GM19463 (cell line): Measurements from ENCODE around the gene MICAL2.

ENCODE experiments used
- ATAC-seq: cut with Tn5 transposase; IDR thresholded peaks from one replicate; pipeline ENCODE4 v1.9.1; 2021; ENCODE audit warnings: mild to moderate bottlenecking, moderate library complexity; ENCODE audit not compliant: unreplicated experiment

The MICAL2 gene

DNA sequence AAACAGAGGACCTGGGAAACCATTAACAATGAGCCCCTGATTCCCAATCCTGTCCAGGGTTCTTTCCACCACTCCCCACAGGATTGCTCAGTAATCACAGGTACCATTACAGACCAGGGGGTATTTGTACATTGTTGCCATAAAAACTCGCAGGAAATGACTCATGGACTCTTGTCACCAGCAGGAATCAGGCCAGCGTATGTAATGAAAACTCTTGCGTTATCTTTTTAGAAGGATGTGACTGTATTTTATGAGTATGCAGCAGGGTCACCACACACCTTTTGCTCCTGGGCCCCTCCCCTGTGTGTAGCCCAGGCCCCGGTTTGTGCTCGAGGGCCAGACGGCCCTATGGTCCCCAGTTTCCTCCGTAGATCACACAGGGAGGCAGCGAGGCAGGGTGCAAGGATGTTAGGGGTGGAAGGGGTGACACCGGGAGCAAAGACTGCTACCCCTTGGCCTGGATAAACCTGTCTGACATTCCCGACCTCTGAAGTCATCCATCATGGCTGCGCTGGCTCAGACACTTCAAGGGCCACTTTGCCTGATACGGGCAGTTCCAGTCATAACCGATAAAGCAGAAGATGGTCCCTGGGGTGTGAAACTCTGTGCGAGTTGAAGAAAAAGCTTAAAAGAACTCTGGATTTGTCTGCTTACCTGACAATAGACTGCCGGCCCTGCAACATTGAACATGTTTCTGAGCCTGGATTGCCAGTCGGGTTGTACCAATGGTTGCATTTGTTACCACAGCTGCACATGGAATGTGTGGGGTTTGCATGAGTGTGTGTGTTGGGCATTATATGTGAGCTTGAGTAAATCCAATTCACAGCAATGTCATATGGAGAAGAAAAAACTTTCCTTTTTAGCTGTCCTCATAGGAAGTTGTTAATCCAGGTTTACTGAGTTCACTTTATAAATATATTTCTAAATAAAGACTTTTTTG lies 56.9 kb downstream of the MICAL2 start:
- ATAC-seq = no peak

DNA sequence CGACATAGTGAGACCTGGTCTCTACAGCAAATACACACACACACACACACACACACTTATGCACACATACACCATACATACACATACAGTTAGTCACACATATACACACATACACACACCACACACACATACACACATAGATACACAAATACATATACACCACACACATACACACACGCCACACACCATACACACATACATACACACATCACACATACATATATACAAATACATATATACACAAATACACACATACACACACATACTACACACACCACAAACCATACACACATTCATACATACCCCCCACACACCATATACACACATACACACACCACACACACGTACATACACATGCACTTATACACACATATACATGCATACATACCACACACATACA lies 57.7 kb downstream of the MICAL2 start:
- ATAC-seq = no peak

DNA sequence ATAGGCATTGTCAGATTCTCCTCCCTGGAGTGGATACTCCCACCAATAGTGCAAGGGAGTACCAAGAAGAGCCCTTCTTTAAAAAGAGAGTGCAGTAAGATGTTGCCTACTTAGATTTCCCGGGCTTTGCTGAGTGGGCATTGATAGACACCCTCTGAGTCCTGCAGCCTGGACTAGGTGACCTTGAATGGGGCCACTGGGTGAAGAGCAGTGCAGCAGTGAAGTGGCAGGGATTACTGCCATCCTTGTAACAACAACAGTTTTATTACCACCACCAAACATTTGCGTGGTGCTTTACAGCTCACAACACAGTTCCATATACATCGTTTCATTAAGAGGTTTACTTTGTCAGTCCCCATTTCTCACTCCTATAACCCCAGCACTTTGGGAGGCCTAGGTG lies 59.4 kb downstream of the MICAL2 start:
- ATAC-seq = no peak

DNA sequence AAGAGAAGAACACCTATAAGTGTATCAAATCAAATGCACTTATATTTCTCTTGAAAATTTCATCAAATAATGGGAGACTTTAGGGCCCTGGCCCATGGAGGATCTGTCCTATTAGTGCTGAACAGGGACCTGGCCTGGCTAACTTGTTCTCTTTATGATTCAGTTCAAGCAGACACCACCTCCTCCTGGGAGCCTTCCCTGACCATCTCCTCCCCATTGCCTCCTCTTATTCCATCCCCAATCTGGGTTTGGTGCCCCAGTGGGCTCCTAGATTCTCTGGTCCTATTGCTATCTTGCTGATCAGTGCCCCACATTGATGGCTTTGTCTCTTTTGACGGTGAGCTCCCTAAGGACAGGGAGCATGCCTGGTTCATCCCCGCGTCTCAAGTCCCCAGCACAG lies 60.1 kb downstream of the MICAL2 start:
- no peak for ATAC-seq

DNA sequence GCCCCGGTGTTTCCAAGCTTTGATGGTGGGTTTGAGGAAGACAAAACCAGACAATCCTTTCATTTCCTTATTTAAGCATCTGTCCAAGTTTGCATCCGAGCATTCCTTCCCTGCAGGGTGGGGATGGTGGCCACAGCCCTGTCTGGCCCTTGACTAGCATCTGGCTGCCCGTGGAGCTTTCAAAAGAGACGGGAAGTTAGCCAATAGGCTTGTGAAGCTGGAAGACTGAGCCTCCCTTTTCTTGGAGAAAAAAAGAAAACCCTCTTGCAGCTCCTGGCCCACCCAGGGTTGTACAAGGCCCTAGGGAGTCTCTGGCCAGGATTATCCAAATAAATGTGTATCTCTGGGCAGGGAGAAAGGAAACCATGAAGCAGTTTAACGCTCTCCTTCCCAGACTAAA lies 60.6 kb downstream of the MICAL2 start:
- ATAC-seq = no peak

DNA sequence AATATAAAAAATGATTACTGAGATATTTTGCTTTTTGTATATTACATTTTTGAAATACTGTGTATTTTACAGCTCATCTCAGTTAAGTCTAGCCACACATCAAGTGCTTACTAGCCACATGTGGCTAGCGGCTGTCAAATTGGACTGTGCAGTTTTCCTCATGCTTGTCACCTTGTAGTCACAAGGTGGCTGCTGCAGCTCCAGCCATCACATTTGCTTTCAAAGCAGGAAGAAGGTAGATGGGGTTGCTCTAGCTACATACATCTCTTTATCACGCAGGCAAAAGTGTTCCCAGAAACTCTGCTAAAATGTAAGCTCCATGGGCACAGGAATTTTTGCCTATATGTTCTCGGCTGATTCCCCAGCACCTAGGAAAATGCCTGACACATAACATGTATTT lies 61.5 kb downstream of the MICAL2 start:
- ATAC-seq = no peak

DNA sequence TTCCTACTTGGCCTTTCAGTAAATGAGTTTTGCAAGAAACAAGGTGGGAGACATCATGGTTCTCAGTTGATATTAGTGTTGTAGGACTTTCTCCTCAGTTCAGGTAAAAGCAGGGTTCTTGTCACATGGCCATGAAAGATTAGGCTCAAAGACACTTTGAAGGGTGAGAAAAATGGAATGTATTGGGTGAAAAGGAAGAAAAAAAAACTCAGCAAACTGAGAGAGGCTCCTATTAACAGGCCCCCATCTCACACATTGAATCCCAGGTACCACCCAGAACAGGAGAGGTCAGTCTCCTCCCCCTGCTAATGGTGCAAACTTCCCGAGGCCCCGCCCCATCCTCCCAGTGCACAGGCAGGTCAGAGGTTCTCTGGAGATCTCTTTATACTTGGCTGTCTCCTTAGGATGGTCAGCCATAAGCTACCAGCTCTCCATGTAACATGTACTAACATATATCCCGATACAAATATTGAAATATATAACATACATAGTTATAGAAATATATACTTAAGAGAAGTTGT lies 62.2 kb downstream of the MICAL2 start:
- ATAC-seq = no peak

DNA sequence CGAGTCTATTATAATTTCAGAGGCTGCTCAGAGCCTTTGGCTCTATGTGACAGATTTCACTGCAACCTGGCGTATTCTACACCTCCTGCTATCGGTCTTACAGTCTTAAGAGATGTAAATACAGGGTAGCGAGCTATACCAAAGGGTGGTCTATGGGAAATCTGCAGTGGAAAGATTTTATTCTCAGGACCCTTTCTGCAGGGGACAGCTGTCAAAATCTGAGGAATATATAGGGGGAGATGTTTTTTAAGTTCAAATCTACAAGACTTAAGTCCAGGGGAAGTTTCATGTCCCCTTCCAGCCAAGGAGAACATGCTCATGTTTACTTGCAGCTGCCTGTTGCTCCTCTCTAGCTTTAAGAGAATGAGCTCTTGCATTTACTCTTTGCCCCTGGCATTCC lies 62.7 kb downstream of the MICAL2 start:
- ATAC-seq = no peak

DNA sequence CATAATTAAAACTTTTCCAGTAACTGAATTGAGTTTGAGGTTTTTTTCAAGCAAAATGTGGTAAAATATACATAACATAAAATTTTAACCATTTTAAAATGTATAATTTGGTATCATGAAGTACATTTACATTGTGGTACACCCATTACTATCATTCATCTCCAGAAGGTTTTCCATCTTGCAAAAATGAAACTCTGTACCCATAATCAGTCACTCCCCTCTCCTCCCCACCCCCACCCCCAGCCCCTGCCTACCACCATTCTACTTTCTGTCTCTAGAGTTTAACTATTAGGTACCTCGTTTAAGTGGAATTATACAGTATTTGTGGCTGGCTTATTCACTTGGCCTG lies 63.7 kb downstream of the MICAL2 start:
- ATAC-seq = peak; percentile 48

DNA sequence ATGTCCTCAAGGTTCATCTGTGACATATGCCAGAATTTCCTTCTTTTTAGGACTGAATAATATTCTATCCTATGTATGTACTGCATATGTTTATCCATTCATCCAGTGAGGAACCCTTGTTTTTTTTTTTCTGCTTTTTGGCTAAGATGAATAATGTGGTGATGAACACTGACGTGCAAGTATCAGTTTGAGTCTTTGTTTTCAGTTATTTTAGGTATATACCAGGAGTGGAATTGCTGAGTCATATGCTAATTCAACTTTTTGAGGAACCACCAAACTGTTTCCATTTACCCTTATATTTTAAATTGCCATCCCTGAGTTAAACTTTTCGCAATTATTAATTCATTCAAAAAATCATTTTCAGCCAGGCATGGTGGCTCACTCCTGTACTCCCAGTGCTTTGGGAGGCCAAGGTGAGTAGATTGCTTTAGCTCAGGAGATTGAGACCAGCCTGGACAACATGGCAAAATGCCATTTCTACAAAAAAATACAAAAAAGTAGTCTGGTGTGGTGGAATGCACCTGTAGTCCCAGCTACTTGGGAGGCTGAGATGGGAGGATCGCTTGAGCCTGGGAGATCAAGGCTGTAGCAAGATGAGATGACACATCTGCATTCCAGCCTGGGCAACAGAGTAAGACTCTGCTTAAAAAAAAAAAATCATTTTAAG lies 64.2 kb downstream of the MICAL2 start:
- ATAC-seq = peak; percentile 84

DNA sequence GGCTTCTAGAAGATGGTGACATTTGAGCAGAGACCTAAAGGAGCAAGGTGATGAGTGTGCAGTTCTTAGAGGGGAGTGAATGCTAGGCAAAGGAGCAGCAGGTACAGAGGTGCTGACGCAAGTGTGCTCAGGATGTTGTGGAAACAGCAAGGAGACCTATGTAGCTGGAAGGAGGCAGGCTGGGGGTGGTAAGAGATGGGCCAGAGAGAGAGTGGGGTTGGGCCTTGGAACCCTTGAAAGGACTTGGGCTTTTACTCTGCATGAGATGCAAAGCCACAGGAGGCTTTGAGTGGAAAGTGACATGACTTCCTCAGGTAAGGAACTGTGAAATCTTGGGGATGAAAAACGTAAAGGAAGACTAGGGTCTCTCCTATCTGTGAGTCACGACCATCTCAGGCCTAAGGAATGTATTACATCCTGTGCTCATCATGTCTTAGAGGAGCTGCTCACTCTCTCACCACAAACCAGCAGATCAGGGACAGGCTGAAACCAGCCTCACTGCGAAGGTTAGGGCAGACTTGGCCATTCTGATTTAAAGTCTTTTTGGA lies 65.4 kb downstream of the MICAL2 start:
- ATAC-seq = no peak

DNA sequence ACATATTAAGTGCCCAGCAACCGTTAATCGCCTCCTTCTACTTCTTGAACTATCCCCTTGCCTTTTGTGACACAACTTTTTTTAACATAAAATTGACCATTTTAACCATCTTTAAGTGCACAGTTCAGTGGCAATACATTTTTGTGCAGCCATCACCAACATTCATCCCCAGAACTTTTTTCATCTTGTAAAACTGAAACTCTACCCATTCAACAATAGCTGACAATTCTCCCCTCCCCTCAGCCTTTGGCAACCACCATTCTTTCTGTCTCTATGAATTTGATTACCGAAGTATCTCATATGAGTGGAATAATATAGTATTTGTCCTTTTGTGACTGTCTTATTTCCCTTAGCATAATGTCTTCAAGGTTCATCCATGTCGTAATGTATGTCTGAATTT lies 66.0 kb downstream of the MICAL2 start:
- ATAC-seq = no peak

DNA sequence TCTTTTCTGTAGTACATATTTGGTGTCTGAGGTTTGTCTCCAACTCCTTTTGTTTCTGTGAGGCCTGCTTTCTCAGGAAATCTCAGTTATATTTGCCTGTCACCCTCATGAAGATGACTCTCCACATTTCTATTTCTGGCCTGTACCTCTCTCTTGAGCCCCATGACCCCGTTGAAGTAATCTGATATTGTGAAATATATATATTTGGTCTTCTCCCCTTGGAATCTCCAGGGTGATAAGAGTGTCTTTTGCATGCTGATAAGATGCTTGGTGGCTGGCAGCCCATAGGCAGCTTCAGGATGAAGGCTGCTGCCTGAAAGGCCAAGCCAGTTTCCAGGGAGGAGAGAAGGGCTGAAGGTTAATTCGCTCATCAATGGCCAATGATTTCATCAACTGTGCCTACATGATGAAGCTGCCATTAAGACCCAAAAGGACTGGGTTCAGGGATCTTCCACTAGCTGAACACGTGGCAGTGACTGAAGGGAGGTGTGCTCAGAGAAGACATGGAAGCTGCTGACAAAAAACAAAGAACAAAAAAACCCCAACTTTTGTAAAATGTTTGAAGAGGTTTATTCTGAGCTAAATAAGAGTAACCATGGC lies 67.4 kb downstream of the MICAL2 start:
- ATAC-seq = no peak

DNA sequence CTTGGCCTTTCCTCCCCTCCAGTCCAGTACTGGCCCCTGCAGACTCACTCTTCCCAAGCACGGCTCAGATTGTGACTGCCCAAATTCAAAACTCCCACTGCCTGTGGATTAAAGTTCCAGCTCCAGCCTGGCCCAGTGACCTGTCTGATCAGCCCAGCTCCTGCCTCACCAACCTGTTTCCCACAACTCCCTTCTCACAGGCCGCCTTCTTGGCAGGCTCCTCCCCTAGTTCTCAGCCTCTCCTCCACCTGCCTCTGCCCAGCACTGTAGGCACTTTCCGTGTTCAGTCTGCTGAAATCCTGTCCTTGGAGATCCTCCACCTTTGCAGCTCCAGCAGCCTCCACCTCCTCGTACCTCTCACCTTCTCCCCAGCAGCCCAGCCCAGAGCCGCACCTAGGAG lies 68.6 kb downstream of the MICAL2 start:
- ATAC-seq = no peak

DNA sequence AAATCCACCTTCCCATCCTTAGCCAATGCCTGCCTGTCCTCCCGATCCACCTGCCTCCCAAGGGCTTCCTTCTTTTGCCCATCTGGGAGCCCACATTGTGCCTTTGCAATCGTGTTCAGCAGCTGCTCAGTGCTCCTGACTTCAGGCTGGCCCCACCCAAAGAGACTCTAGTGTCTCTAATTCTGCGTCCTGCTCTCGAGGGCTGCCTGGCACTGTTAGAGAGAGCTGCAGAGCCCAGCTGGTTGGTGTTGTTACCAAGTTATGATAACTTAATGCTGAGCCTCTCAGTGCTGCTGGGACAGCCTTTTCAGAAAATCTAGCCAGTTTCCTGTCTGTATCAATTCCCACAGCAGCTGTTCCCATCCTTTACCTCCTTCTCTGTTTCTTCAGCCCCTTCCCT lies 69.1 kb downstream of the MICAL2 start:
- ATAC-seq = no peak

DNA sequence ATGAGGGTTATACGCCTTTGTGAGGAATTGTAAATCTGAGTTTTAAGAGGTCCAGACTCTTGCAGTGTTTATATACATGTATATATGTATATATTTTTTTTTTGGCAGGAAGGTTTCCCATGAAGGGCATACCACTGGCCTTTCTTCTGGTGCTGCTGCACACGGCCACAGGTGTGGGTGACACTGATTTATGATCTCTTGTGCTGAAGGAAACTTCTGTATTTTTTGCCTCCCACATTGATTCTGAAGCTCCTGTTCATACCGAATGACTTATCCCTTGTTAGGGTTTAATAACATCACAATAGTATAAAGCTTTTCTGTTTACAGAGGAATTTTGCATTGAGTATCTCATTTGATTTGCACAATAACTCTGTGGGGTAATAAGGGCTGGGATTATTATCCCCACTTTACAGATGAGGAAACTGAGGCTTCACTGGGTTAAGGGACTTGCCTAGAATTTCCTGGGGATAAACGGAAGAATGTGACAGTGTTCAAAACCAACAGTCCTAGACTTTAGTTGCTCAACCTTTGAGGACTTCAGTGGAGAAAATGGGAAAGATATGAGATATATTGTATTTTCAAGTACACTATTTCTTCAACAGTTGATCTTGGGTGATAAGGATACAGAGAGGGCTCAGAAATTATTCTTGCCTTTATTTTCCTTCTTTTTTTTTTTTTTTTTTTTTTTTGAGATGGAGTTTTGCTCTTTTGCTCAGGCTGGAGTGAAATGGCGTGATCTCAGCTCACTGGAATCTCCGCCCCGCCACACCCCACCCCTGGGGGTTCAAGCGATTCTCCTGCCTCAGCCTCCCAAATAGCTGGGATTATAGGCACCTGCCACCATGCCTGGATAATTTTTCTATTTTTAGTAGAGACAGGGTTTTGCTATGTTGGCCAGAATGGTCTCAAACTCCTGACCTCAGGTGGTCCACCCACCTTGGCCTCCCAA lies 70.1 kb downstream of the MICAL2 start:
- no peak for ATAC-seq

DNA sequence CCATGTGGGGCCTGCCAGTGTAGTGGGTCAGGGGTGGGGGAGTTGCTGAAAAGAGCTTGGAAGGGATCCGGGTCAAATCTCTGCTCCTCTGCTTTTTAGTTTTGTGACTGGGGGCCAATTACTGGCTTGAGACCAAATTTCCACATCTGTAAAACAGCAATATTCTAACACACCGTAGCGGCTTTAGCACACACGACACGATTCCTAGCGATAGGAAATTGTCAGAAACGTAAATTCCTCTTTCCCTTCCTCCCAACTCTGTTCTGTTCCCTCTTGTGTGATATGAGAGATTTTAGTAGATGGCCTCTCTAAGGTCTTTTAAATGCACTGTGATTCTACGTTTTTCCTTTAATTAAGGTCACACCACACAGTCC lies 71.9 kb downstream of the MICAL2 start:
- no peak for ATAC-seq

DNA sequence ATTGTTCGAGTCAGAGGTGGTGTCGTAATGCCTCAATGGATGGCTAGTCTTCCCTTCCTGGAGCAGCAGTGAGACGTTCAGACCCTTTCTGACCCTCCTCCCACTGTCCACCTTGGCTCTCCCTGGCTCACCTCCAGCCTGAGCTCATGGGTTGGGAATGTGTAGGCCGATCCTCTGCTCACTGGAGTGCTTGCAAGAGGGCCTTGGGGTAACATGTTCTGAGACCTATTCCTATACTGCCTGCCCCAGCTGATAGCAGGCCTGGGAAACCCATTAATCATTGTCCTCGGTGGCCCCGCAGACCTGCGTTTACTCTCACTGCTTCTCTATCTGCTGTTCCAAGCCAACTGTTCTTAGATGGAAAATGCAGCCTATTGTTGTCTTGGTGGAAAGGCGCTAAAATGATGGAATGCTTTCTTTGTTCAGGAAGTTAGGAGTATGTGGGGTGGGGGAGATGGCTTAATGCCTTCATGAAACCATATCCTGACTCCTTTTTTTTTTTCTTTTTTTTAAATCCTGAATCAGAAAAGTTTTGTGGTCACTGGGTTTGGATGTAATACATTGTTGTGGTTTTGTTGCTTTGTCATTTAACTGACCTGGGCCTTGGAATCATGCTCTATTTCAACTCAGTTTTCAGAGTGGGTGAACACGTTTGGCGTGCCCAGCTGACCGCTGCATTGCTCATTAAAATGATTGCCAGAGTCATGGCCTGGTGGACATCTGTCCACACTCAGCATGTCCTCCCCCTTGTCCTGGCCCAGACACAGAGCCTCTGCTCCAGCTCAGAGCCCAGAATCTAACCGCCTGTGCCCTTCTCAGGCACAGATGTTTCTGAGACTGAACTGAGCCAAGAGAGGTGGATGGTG lies 72.5 kb downstream of the MICAL2 start:
- ATAC-seq = no peak

DNA sequence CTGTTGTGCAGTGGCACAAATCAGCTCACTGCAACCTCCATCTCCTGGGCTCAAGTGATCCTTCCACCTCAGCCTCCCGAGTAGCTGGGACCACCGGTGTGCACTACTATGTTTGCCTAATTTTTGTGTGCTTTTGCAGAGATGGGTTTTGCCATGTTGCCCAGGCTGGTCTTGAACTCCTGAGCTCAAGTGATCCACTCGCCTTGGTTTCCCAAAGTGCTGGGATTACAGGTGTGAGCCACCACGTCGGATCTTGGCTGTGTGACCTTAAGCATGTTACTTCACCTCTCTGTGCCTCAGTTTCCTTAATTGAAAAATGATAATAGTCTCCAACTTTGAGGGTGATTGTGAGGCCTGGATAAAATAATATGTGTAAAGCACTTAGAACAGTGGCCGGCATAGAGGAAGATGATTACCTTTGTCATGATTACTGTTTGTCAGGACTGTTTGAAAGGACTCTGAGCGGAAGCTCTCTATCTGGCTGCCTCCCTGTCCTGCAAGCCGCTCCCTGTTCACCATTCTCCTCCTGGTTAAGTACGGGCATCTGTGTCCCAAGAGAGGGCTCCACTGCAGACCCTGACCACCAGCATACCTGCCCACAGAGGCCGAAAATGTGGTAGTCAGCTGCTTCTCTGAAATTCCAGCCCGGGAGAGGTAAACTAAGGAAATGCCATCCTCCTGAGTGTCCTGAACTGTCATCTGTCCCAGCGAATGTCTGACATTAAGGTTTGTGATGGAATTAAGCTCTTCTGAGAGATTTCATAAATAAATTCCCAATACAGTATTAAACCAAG lies 73.6 kb downstream of the MICAL2 start:
- ATAC-seq = no peak
